Stimulated activated CD8-positive, alpha-beta memory T cell treated with anti-CD3 and anti-CD28 coated beads, Interleukin-7, amount 100 ng/mL, for 4 hours (primary cell): ENCODE measurements around the gene KCTD17.

Experiments used
- DNase-seq, 2 donors: peaks; one replicate each; pipeline ENCODE4 v3.0.0-alpha.2; 2020; ENCODE audit warnings: low read depth in 2 of 2

Gene KCTD17

DNA sequence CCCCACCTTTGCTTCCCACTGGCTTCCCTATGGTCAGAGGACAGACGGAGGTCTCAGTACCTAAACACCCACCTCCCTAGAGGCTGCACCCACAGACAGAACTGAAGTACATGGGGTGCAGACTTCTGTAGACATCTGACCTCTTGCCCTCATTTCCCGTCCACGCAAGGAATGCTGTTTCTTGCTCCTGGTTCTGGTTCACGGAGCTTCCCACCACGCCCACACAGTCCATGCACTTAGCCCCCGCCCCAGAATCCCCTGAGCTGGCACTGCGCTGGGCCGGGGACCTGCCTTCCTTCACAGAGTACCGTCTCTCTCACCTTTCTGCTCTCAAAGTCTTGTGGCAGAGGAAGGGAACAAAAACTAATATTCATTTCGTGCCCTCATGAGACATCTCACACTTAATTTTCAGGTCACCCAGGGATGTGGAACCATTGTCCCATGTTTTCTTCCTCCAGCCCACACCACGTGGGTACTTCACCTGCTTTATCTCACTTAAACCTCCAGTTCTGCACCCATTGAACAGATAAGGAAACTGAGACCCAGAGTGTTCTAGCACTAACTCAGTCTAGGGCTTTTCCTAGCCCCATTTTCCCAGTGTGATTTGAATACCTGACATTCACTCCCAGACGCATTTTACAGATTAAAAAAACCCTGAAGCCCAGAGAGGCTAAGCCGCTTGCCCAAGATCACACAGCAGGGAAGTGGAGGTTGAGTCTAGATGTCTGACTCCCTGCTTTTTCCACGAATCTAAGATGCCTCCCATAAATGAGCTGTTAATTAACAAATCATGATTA is 52.3 kb downstream of the KCTD17 start:
- no peak for DNase-seq

DNA sequence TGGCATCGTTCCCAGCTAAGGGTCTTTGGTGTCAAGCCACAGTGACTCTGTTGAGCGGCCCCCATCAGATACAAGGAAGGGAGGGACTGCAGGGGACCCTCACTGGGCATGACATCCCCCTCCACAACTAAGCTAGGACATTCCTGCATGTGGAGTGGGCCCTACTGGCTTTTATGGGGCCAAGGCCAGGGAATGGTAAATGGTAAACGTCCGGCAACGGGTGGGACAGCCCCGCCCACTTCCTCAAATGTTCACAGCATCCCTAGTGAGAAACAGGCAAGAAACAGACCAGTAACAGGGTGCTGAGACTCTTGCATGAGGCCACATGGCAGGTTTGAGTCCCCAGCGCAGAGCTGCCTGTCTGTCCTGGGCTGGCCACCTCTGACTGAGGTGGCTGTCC is 53.6 kb downstream of the KCTD17 start:
- no peak for DNase-seq

DNA sequence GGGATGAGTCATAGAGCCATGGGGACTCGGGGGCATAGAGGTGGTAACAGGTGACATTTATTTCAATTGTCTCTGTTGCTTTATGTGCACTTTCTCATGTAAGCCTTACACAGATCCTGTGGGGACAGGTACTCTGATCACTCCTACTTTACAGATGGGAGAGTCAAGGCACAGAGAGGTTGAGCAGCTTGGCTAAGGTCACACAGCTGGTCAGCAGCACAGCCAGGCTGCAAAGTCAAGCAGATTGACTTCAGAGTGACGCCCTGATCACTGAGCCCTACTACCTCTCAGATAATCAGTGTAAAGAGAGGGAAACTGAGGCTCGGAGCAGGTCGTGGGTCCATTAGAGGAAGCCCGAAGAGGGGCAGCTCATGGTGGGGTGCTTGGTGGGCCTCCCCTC is 54.4 kb downstream of the KCTD17 start:
- DNase-seq = no peak

DNA sequence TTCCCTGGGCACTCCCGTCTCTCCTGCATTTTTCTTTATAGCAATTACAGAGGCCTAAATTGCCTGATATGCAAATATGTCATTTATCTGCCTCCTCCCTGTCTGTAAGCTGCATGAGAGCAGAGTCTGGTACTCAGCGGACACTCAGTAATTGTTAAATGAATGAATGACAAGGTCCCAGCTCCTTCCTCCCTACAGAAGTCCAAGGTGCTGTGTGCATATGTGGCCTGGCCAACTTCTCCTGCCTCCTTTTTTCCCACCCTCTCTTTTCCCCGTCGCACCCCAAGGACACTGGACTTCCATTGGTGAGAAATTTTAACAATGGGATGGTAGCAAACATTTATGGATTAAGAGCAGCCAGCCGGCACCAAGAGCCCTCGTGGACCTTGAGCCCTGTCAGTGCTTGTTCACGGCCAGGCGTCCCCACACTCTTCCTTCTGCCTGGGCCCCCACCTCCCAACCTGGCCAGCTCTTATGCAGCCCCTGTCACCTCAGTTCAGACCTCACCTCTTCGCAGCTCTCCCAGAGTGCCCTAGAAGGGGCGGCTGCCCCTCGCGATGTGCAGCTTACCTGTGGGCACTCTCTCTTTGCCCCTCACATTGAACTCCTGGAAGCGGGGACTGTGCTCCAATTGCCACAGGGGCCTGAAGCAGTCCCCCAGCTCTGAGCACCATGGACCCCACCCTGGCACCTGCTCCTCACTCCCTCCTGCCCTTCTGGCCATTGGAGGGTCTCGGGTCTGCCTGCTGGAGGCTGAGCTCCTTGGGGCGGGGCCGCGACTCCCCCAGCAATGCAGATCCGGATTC is 56.5 kb downstream of the KCTD17 start:
- DNase-seq = no peak

DNA sequence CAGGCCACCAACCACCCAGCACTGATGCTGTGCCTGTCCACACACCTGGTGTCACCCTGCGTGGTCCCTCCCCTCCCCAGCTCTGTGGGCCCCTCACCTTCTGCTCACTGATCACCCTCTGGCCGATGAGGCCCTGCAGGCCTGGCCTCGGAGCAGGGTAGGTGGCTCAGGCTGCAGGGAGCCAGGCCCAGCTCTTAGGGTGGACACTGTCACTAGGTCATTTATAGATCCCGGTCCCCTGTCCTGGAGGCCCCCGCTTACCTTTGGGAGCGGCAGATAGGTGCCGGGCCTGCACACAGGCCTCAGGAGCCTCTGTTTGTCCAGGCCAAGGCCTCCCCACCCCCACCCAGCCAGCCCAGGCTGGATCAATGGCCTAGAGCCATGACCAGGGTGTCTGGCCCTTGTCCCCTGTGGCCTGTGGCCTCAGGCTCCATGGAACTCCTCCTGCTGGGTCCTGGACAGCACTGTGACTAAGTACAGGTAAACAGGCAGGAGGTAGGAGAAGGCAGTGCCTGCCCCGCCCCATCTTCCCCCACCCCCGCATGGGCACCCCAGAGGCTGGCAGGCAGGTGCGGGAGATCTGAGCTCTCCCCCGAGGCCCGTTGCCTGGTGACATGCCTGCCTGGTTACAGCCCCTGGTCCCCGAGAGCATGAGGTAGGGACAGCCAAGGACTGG is 57.8 kb downstream of the KCTD17 start, which contains the start of gene TMPRSS6:
Gene TMPRSS6, minus strand, starts transcription at position 472 of the 676 bp plus-strand sequence. CDS start 6,296 bp downstream, outside the sequence.
- DNase-seq = no peak

DNA sequence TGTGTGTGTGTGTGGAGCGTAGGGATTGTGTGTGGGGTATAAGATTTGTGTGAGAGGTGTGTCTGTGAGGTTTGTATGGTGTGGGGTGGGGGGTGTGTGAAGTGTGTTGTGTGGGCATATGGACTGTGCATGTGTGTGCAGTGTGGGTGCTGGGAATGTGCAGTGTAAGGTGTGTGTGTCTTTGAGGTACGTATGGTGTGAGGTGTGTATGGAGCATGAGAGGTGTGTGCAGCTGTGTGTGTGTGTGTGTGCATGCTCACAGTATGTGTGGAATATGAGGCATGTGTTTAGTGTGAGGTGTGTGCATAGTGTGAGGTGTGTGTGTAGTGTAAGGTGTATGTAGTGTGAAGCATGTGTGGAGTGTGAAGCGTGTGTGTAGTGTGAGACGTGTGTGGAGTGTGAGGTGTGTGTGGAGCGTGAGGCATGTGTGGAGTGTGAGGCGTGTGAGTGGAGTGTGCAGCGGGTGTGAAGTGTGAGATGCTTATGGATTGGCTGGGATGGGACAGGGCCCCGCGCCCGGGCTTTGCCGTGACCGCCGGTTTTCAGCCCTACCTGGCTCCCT is 59.7 kb downstream of the KCTD17 start:
- DNase-seq = no peak

DNA sequence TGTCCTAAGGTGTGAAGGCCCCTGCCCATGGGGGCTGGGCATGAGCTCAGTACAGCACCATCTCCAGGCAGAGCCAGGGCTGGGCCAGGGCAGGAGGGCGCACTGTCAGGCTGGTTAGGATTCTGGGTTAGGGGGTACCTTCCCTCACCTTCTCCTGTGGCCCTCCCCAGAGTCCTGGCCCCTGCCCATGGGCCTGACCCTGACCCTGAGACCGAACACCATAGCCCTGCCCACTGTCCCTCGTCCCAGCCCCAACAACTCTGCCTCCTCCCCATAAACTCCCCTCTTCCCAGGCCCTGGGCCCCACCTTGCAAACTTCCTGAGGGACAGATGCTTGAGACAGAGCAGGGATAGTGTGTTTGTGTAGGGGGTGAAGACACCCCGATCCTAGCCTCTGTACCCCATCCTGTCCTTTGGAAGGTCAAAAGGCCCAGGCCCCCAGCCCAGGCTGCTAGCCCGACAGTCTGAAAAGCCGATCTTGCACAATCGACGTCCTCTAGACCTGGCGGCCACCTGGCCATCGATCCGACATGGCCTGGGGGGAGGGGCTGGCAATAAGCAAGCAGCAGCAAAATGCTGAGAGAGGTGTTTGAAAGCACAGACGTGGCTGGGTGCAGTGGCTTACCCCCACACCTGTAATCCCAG is 60.7 kb downstream of the KCTD17 start:
- DNase-seq = no peak
